Lung microvascular endothelial cell (primary cell): ENCODE results near the gene PARVB. TPM values are rescaled to one million over a fixed set of nuclear protein-coding genes. Genes with fewer than 3 reads are reported as not detected.

ENCODE experiments used
- DNase-seq, 2 donors: peaks; one replicate each; pipeline versions ENCODE4 v3.0.0 to v3.0.0-alpha.2; 2010; ENCODE audit warnings: low read depth in 2 of 2
- total RNA-seq: library from RNA; depleted of rRNA; stranded (reverse); fragments of >200 nt; gene quantifications from 2 replicates; pipeline ENCODE4 v1.2.1, GENCODE V29; 2014

Gene PARVB
- total RNA-seq, 1 donor from 2014 or later, result 20.8 TPM

- DNase-seq, result peak in 1 of 2 donors; percentile 38
Measured at GRCh38 chr22:44181033-44181911, 157.2 kb downstream of the PARVB start.

- DNase-seq, result no peak
Measured at GRCh38 chr22:44181912-44182587, 157.9 kb downstream of the PARVB start.

DNA sequence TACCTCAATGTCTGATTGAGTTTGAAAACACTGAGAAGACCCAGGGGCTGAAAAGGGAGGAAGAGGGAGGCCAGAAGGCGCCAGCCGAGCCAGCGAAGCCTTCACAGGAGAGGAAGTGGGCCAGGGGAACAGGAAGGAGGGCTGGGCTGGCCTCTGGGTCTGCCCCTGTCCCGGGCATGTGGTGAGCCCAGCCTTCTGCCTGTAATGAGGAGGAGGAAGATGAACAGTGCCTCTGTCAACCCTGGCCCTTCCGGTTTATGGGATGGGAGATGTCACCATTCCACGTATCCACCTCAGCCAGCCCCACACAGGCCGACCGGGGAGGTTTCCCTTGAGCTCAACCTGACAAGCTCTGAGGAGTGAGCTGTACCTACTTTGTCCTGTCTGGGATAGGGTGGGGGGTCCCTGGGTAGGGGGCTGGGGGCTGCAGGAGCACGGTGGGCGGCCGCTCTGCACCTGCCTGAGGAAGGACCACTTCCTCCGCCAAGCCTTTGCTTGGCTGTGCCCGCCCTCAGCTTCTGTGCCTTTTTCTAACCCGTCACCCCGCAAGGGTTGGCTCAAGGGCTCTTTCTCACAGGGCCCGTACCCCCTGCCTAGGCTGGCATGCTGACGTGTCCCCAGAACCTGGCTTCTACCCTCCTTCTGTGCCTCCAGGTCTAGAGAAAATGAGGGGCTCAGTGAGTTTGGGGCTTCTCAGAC, 158.6 kb downstream of the PARVB start:
- DNase-seq, result no peak

GRCh38 chr22:44183287-44183588, 159.1 kb downstream of the PARVB start:
- no peak for DNase-seq

- no peak for DNase-seq
Measured at GRCh38 chr22:44184006-44184405, 159.9 kb downstream of the PARVB start.

DNA sequence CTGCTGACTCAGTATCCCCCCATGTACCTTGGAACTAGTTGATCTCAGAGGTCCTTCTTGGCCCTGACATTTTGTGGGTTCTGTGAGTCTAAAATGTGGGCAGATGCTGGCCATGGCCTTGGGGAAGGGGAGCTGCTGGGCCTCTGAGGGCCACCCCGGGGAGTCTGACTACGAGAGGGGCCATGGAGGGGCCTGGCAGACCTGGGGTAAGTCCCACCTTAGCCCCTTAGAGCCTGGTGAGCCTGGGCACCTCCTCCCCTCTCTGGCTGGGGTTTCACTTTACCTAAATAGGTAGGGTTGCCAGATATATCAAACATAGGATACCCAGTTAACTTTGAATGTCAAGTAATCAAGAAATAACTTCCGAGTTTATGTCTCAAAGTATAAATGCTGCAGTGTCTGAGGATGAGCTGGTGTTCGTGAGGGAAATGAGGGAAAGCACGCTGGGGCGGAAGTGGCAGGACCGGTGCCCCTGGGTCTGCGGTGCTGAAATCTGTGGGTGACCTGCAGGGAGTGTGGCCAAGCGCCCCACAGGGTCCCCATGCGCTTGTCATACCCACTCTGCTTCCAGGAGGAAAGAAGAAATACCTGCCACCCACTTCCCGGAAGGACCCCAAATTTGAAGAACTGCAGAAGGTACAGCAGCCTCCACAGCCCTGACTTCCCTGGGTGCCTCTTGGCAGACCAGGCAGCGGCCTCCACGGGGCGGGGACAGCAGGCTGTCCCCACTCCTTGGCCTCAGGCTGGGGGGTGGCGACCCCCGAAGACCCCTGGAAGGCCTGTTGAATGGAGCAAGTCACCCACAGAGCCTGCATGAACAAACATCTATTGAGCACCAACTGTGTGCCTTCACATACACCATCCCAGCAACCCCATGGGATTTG, 161.4 kb downstream of the PARVB start:
- no peak for DNase-seq

GRCh38 chr22:44186121-44186510, 162.0 kb downstream of the PARVB start:
- no peak for DNase-seq

DNA sequence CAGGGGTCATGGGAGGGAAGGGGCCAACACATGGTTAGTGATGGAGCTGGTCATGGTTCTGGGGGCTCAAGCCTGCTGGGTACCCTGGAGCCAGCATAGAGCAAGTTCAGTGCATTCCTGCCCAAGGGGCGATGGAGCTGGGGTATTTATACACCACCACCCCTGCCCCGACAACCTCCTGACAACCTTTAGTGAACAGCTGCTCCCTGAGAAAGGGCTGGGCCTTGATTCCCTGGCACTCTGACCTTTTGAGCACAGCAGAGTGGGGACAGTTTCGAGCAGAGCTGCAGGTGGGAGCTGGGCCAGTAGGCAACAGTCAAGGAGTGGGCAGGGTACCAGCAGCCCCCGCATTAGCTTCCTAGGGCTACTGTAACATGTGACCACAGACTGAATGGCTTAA, 162.6 kb downstream of the PARVB start:
- no peak for DNase-seq

DNA sequence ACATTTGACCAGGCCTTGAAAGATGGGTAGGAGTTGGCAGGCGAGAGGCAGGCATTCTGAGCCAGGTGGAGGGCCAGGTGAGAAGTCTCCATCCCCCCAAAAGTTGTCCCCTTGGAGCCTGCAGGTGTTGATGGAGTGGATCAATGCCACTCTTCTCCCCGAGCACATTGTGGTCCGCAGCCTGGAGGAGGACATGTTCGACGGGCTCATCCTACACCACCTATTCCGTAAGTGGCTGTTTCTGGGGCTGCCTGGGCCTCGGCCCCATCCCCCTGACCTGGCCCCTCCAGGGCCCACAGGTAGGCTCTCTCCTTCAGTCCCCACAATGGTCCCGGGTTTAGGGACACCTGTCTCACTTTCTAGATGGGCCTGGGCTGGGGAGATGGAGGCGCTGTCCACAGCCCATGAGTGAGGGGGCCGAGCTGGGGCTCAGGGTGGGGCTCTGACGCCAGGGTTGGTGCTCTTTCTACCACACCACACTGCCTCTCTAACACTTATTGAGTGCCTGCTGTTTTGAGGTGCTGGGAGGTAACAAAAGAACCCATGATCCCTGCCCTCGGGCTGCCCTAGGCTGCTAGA, 163.6 kb downstream of the PARVB start:
- DNase-seq, result no peak

- DNase-seq, result no peak
Measured at GRCh38 chr22:44188316-44188715, 164.2 kb downstream of the PARVB start.

GRCh38 chr22:44188986-44189630, 165.0 kb downstream of the PARVB start:
- no peak for DNase-seq

DNA sequence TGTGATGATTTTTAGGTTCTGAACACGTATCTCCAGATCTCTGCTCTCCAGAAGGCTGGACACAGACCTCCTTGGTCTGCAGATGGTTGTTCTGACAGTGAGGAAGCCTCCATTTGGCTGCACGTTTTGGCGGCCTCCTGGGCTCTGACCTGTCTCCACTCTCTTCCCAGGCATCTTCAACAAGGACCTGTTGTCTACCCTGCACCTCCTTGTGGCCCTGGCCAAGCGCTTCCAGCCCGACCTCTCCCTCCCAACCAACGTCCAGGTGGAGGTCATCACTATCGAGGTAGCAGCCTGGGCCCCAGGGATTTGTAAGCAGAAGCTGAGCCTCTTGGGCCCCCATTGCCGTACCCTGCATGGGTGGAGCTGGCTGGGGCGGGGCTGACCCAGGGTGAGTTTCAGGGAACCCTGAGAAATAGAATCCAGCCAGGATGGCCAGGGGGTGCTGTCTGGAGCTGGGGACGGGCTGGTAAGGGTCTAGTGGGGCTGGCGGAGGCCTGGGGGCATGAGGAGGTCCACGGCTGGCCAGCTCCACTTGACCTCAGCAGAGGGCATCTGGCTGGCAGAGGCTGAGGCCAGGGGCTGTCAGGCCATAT, 166.4 kb downstream of the PARVB start:
- DNase-seq, result no peak

GRCh38 chr22:44191036-44191454, 166.9 kb downstream of the PARVB start:
- no peak for DNase-seq

- DNase-seq, result peak; percentile 5 to 32
Measured at GRCh38 chr22:44192098-44192815, 168.2 kb downstream of the PARVB start.

GRCh38 chr22:44192816-44193534, 168.9 kb downstream of the PARVB start:
- no peak for DNase-seq

- no peak for DNase-seq
Measured at GRCh38 chr22:44193535-44193891, 169.4 kb downstream of the PARVB start.

DNA sequence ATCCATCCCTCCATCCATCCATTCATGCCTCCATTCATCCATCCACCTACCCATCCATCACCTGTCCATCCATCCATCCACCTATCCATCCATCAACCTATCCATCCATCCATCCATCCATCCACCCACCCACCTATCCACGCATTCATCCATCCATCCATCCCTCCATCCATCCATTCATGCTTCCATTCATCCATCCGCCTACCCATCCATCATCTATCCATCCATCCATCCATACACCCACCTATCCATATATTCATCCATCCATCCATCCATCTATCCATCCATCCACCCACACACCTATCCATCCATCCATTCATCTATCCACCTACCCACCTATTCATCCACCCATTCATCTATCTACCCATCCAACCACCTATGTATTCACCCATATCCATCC, 170.5 kb downstream of the PARVB start:
- no peak for DNase-seq

- no peak for DNase-seq
Measured at GRCh38 chr22:44195189-44195871, 171.2 kb downstream of the PARVB start.
